ENCODE results near the gene GPR15.

The GPR15 gene

DNA sequence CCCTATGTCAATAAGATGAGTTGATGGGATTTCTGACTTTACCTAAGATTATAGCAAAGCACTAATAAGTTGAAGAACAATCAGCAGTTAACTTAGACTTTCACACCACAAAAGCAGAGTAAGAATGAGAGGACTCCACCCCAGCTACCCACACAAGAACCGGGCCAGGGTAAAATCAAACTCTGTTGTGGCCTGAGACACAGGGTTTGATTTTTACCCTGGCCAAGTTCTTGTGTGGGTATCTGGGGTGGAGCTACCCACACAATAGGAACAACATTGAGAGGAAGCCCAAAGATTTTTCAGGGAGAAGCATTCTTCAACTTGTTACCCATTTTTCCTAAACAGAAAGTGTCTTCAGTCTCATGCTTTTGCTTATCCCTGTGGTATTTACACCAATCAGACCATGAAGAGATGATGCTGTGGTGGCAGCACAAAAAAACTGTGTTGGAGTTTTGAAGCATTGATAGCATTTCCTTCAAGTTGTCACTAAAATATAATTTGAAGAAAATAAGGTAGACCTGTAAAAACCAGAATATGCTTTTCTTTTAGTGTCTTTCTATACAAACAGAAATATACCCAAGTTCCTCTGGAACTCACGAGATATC lies 36.0 kb downstream of the GPR15 start:
- H3K4me3 ChIP-seq (ENCODE audit: low read depth, low read length): no peak overlapping the region
- DNase-seq (ENCODE audit: low read depth): no peak
- TF ChIP-seq MYC (IDR thresholded peaks at IDR 0.05; ENCODE audit: low read depth, low read length) (no peak), POLR2A (IDR thresholded peaks at IDR 0.05; ENCODE audit: extremely low read depth, insufficient read length) (no peak)
- TF ChIP-seq, protein P1, sequence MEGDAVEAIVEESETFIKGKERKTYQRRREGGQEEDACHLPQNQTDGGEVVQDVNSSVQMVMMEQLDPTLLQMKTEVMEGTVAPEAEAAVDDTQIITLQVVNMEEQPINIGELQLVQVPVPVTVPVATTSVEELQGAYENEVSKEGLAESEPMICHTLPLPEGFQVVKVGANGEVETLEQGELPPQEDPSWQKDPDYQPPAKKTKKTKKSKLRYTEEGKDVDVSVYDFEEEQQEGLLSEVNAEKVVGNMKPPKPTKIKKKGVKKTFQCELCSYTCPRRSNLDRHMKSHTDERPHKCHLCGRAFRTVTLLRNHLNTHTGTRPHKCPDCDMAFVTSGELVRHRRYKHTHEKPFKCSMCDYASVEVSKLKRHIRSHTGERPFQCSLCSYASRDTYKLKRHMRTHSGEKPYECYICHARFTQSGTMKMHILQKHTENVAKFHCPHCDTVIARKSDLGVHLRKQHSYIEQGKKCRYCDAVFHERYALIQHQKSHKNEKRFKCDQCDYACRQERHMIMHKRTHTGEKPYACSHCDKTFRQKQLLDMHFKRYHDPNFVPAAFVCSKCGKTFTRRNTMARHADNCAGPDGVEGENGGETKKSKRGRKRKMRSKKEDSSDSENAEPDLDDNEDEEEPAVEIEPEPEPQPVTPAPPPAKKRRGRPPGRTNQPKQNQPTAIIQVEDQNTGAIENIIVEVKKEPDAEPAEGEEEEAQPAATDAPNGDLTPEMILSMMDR (IDR thresholded peaks at IDR 0.05; ENCODE audit: low read depth, low read length): no peak
- TF ChIP-seq, protein P2, sequence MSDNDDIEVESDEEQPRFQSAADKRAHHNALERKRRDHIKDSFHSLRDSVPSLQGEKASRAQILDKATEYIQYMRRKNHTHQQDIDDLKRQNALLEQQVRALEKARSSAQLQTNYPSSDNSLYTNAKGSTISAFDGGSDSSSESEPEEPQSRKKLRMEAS (IDR thresholded peaks at IDR 0.05; ENCODE audit: low read depth, low read length): no peak

GRCh38 chr3:98568402-98568801 lies 36.6 kb downstream of the GPR15 start:
- TF ChIP-seq, protein P1 (IDR thresholded peaks at IDR 0.05; ENCODE audit: low read depth, low read length): no peak
- no peak for TF ChIP-seq POLR2A (IDR thresholded peaks at IDR 0.05; ENCODE audit: extremely low read depth, insufficient read length)
- TF ChIP-seq, protein P2 (IDR thresholded peaks at IDR 0.05; ENCODE audit: low read depth, low read length): no peak
- no peak for TF ChIP-seq MYC (IDR thresholded peaks at IDR 0.05; ENCODE audit: low read depth, low read length)
- no peak for DNase-seq (ENCODE audit: low read depth)
- H3K4me3 ChIP-seq (ENCODE audit: low read depth, low read length): no peak overlapping the region

DNA sequence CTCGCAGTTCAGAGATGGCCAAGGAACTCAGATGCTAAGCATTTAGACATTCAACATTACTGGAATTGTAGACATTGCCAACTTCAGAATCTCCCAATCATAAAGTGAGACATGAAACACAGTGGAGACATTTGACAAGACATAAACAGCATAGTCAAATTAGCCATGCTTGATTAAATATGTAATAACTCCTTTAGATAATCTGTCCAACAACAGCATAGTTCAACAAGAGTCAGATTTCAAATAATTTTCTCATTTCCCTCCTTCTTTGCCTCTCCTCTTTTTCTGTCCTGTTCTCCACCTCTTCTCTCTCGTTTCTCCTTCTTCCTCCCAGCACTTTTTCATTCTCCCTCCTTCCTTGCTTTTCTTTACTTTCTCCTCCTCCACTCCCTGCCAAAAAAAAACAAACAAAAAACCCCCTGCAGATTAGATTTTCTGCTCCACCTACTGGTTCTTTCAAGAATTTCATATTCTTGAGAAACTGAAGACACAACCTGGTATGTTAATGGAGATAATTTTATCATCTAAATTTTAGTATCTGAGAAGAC lies 41.5 kb downstream of the GPR15 start:
- no peak for TF ChIP-seq MYC (IDR thresholded peaks at IDR 0.05; ENCODE audit: low read depth, low read length)
- TF ChIP-seq, protein P1 (IDR thresholded peaks at IDR 0.05; ENCODE audit: low read depth, low read length): peak; percentile 20
- TF ChIP-seq, protein P2 (IDR thresholded peaks at IDR 0.05; ENCODE audit: low read depth, low read length): no peak
- DNase-seq (ENCODE audit: low read depth): no peak
- no peak overlapping the region for H3K4me3 ChIP-seq (ENCODE audit: low read depth, low read length)

- DNase-seq (ENCODE audit: low read depth): no peak
- H3K4me3 ChIP-seq (ENCODE audit: low read depth, low read length): no peak overlapping the region
- TF ChIP-seq, protein P2 (IDR thresholded peaks at IDR 0.05; ENCODE audit: low read depth, low read length): no peak
- TF ChIP-seq POLR2A (IDR thresholded peaks at IDR 0.05; ENCODE audit: extremely low read depth, insufficient read length): no peak
- TF ChIP-seq, protein P1 (IDR thresholded peaks at IDR 0.05; ENCODE audit: low read depth, low read length): no peak
- TF ChIP-seq MYC (IDR thresholded peaks at IDR 0.05; ENCODE audit: low read depth, low read length): no peak
Observed at GRCh38 chr3:98574132-98574531, 42.4 kb downstream of the GPR15 start.

- TF ChIP-seq, protein P2 (IDR thresholded peaks at IDR 0.05; ENCODE audit: low read depth, low read length): no peak
- no peak for TF ChIP-seq POLR2A (IDR thresholded peaks at IDR 0.05; ENCODE audit: extremely low read depth, insufficient read length)
- no peak for DNase-seq (ENCODE audit: low read depth)
- no peak overlapping the region for H3K4me3 ChIP-seq (ENCODE audit: low read depth, low read length)
Observed at GRCh38 chr3:98577178-98577895, 45.6 kb downstream of the GPR15 start.
